ENCODE measurements around the gene PRAC1.

DNA sequence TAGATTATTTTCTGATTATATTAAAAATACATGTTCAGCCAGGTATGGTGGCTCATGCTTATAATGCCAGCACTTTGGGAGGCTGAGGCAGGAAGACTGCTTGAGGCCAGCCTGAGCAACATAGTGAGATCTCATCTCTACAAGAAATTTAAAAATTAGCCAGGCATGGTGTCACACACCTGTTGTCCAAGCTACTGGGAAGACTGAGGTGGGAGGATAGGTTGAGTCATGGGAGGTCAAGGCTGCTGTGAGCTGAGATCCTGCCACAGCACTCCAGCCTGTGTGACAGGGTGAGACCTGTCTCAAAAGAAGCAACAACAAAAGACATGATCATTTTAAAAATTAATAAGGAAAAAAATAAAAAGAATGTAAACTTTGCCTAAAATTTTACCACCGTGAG, 40.7 kb downstream of the PRAC1 start:
- TF ChIP-seq POLR2A (IDR thresholded peaks at IDR 0.05; ENCODE audit: low read depth) (no peak), EP300 (IDR thresholded peaks at IDR 0.05) (no peak)
- TF ChIP-seq, protein P1, sequence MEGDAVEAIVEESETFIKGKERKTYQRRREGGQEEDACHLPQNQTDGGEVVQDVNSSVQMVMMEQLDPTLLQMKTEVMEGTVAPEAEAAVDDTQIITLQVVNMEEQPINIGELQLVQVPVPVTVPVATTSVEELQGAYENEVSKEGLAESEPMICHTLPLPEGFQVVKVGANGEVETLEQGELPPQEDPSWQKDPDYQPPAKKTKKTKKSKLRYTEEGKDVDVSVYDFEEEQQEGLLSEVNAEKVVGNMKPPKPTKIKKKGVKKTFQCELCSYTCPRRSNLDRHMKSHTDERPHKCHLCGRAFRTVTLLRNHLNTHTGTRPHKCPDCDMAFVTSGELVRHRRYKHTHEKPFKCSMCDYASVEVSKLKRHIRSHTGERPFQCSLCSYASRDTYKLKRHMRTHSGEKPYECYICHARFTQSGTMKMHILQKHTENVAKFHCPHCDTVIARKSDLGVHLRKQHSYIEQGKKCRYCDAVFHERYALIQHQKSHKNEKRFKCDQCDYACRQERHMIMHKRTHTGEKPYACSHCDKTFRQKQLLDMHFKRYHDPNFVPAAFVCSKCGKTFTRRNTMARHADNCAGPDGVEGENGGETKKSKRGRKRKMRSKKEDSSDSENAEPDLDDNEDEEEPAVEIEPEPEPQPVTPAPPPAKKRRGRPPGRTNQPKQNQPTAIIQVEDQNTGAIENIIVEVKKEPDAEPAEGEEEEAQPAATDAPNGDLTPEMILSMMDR (IDR thresholded peaks at IDR 0.05) = no peak
